CD4-positive, alpha-beta T cell (primary cell): ENCODE data around the gene P2RX5. TPM values are rescaled to one million over a fixed set of nuclear protein-coding genes. Genes with fewer than 3 reads are reported as not detected.

Source experiments
- ATAC-seq: fragments of 200-7000 bp; cut with Tn5 transposase; one replicate; pipeline ENCODE4 v1.10.0; 2022; ENCODE audit warnings: mild to moderate bottlenecking; ENCODE audit not compliant: poor library complexity
- CTCF ChIA-PET: fragments of 350-600 bp; sonication (Branson Sonifier 250); formaldehyde crosslinking; loops from one replicate; lab custom pipeline; 2021; ENCODE audit warnings: antibody characterized with exemption, inconsistent platforms; lab: Charles Lee
- POLR2A ChIA-PET: fragments of 350-600 bp; sonication (Branson Sonifier 250); formaldehyde crosslinking; loops from one replicate; lab custom pipeline; 2021; ENCODE audit warnings: antibody characterized with exemption, inconsistent platforms; lab: Charles Lee
- DNase-seq, 14 experiments: peaks; one replicate each; pipeline ENCODE4 v3.0.0-alpha.2; 2013 to 2020; ENCODE audit warnings: mixed read lengths in 2 of 14
- H3K27ac ChIP-seq, 2 donors: one replicate each; pipeline versions ENCODE4 v1.5.1 to v1.7.0; 2013; ENCODE audit warnings: low read length in 2 of 2, low read depth in 1 of 2, mild to moderate bottlenecking in 1 of 2
- H3K27me3 ChIP-seq, 2 experiments: 1 replicate in 1 of 2; 2 replicates in 1 of 2; pipeline versions ENCODE4 v1.6.1 to v1.7.0; 2013; ENCODE audit warnings: low read length in 2 of 2, control low read depth in 1 of 2, mild to moderate bottlenecking in 1 of 2, moderate library complexity in 1 of 2; ENCODE audit not compliant: insufficient read depth in 2 of 2, control insufficient read depth in 1 of 2
- H3K36me3 ChIP-seq: one replicate; pipeline ENCODE4 v1.6.1; 2013; ENCODE audit warnings: low read length, control low read depth; ENCODE audit not compliant: insufficient read depth
- H3K4me1 ChIP-seq: one replicate; pipeline ENCODE4 v1.6.1; 2013; ENCODE audit warnings: low read length, control low read depth; ENCODE audit not compliant: insufficient read depth
- H3K4me3 ChIP-seq: one replicate; pipeline ENCODE4 v1.5.1; 2013; ENCODE audit warnings: mild to moderate bottlenecking, low read length, moderate library complexity
- H3K9me3 ChIP-seq, 2 experiments: 1 replicate in 1 of 2; 2 replicates in 1 of 2; pipeline versions ENCODE4 v1.6.1 to v1.7.0; 2013; ENCODE audit warnings: low read length in 2 of 2, mild to moderate bottlenecking in 2 of 2, control low read depth in 1 of 2, moderate library complexity in 1 of 2; ENCODE audit not compliant: control insufficient read depth in 1 of 2, insufficient read depth in 1 of 2
- H3K27ac Mint-ChIP-seq: one replicate; pipeline ENCODE4 v1.8.0; 2020; ENCODE audit warnings: mixed read lengths
- H3K27me3 Mint-ChIP-seq: one replicate; pipeline ENCODE4 v1.8.0; 2021; ENCODE audit warnings: mixed read lengths
- H3K36me3 Mint-ChIP-seq: one replicate; pipeline ENCODE4 v1.8.0; 2021; ENCODE audit warnings: low read depth, mixed read lengths
- H3K4me1 Mint-ChIP-seq: one replicate; pipeline ENCODE4 v1.8.0; 2021; ENCODE audit warnings: low read depth, mixed read lengths
- H3K4me3 Mint-ChIP-seq: one replicate; pipeline ENCODE4 v1.8.0; 2020; ENCODE audit warnings: mild to moderate bottlenecking, mixed read lengths
- H3K9me3 Mint-ChIP-seq: one replicate; pipeline ENCODE4 v1.8.0; 2020; ENCODE audit warnings: mixed read lengths
- CTCF ChIP-seq: fragments of 200-600 bp; IDR thresholded peaks from one replicate; pipeline ENCODE4 v1.8.0; 2022; ENCODE audit warnings: antibody characterized with exemption, mild to moderate bottlenecking
- intact Hi-C, 2 experiments: fragments of 100-400 bp; cut with DNase I in 1 of 2; cut with micrococcal nuclease in 1 of 2; formaldehyde crosslinking; loops; one replicate each; pipeline versions ENCODE4 v1.15.1 to v1.9.0; 2023 to 2025; cut with DNase I, micrococcal nuclease
- total RNA-seq, 174 experiments: library from RNA in 2 of 174; stranded (reverse) in 2 of 174; gene quantifications; one replicate each; pipeline ENCODE4 v1.2.3 and lab custom pipeline; 2021 to 2026

P2RX5 gene
- total RNA-seq, 2 experiments from 2014 or later = 14.3 to 16.0 TPM

- CTCF ChIA-PET = interaction anchor here (1.3 to 1.6 kb wide), 2 partner anchors 14 to 1771 kb away, joined by 3 read pairs; partner anchors contain the start of gene C1QBP
- no peaks in the 10 kb centered on the region for H3K27me3 Mint-ChIP-seq
- intact Hi-C loops = loop anchor here (1.0 to 5.0 kb wide), 4 partner anchors 31 to 179 kb away; partner anchors contain the start of genes CTNS (in 1 of the 2), HASPIN (in 1 of the 2), NCBP3 (in 1 of the 2) and SHPK (in 1 of the 2)
- Histone ChIP-seq H3K27ac (peak within 1 kb of the TSS; percentile 67 to 78), H3K27me3 (no peaks in the 10 kb centered on the region), H3K4me3 (peak within 1 kb of the TSS; percentile 100), H3K4me1 (peaks cover 25% of the 10 kb centered on the region), H3K9me3 (no peaks in the 10 kb centered on the region), H3K36me3 (peaks cover 6% of the 10 kb centered on the region)
- H3K4me3 Mint-ChIP-seq = peak within 1 kb of the TSS; percentile 92
- no peaks in the 10 kb centered on the region for H3K9me3 Mint-ChIP-seq
- ATAC-seq (peak; percentile 94), DNase-seq (peak; percentile 96 to 99 (median 99))
- no peak for TF ChIP-seq CTCF
- H3K4me1 Mint-ChIP-seq = peaks cover 13% of the 10 kb centered on the region
- POLR2A ChIA-PET = interaction anchor here (0.6 to 1.4 kb wide), 4 partner anchors 28 to 178 kb away, joined by 3 to 11 read pairs (median 5); partner anchors contain the start of genes CTNS, NCBP3, P2RX5 and SHPK
- peak within 1 kb of the TSS; percentile 81 for H3K27ac Mint-ChIP-seq
- peaks cover 5% of the 10 kb centered on the region for H3K36me3 Mint-ChIP-seq
Measured at GRCh38 chr17:3668279-3669084, 27.5 kb downstream of the P2RX5 start, which contains the start of the genes EMC6 and TAX1BP3. Gene EMC6, plus strand, starts transcription at chr17:3668812. Its CDS starts 335 bp downstream, at chr17:3669147. Gene TAX1BP3, minus strand, starts transcription at chr17:3668578. Its CDS starts 52 bp downstream, at chr17:3668526.

GRCh38 chr17:3667366-3668278 is 28.3 kb downstream of the P2RX5 start:
- CTCF ChIA-PET = interaction anchor here (1.6 kb wide), 1 partner anchor 15 kb away, joined by 3 read pairs; no protein-coding TSS in a partner anchor
- H3K27ac ChIP-seq = no peak overlapping the region
- H3K4me3 Mint-ChIP-seq = peak overlapping the region; percentile 85

More at GRCh38 chr17:3667366-3668278, 28.3 kb downstream of the P2RX5 start:
- Mint-ChIP-seq H3K36me3 (peaks cover 5% of the 10 kb centered on the region), H3K4me1 (peaks cover 13% of the 10 kb centered on the region), H3K9me3 (no peaks in the 10 kb centered on the region), H3K27me3 (no peaks in the 10 kb centered on the region), H3K27ac (peak overlapping the region; percentile 53)
- POLR2A ChIA-PET = interaction anchor here (1.5 kb wide), 1 partner anchor 31 kb away, joined by 5 read pairs; the partner anchor contains the start of genes CTNS and SHPK
- no peak for TF ChIP-seq CTCF
- peaks cover 6% of the 10 kb centered on the region for H3K36me3 ChIP-seq
- DNase-seq (peak in 4 of 14 experiments; percentile 13 to 44 (median 22)), ATAC-seq (peak; percentile 5)
- no peaks in the 10 kb centered on the region for H3K27me3 ChIP-seq
- intact Hi-C loops = loop anchor here (1.0 to 5.0 kb wide), 4 partner anchors 30 to 180 kb away; partner anchors contain the start of genes CTNS (in 1 of the 2), HASPIN (in 1 of the 2), NCBP3 (in 1 of the 2) and SHPK (in 1 of the 2)
- H3K4me3 ChIP-seq = peak overlapping the region; percentile 100
- H3K9me3 ChIP-seq = no peaks in the 10 kb centered on the region
- H3K4me1 ChIP-seq = peaks cover 25% of the 10 kb centered on the region
